Measurements from ENCODE around the gene ZNF789.
A peak's percentile ranks its signal among the peaks of the same experiment; 100 is the strongest.
"Not testable (repeated sequence)": the region's sequence is repeated elsewhere in the genome, so short reads cannot be mapped to it uniquely, and the experiment has no call there.

ZNF789 gene

GRCh38 chr7:99459087-99459486 is 13.6 kb upstream of the ZNF789 start:
- DNase-seq, result peak in 1 of 2 donors; percentile 20

- no peak for DNase-seq
These were observed 12.0 kb upstream of the ZNF789 start for GRCh38 chr7:99460651-99461050.

DNA sequence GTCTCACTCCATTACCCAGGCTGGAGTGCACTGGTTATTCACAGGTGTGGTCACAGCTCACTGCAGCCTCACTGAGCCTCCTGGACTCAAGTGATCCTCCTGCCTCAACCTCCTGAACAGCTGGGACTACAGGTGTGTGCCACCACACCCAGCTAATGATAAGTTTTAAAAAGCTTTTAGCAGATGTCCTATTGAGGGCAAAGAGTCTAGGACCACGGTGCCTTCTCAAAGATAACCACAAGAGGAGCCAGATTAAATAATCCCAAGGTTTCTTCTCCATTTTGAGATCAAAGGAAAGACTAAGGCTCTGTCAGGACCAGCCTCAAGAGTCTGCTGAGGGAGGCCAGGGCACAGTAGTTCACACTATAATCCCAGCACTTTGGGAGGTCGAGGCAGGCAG is 11.5 kb upstream of the ZNF789 start:
- no peak for DNase-seq

DNA sequence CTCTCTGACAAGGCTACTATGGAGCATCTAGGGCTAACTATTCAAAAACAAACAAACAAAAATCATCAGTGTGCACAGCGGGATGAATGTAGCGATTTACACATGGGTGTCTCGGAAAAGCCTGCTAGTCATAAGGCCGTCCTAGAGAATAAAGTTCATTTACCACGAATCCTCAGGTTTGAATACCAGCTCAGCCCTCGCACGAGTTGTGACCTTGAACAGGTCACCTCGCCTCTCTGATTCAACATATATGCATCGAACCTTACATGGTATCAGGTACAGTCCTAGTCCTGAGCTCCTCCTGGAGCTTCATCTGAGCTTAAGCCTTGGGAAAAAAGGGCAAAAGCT is 7.3 kb upstream of the ZNF789 start:
- DNase-seq, result no peak

- DNase-seq, result no peak
These were observed 4.3 kb upstream of the ZNF789 start for GRCh38 chr7:99468336-99468918.

DNA sequence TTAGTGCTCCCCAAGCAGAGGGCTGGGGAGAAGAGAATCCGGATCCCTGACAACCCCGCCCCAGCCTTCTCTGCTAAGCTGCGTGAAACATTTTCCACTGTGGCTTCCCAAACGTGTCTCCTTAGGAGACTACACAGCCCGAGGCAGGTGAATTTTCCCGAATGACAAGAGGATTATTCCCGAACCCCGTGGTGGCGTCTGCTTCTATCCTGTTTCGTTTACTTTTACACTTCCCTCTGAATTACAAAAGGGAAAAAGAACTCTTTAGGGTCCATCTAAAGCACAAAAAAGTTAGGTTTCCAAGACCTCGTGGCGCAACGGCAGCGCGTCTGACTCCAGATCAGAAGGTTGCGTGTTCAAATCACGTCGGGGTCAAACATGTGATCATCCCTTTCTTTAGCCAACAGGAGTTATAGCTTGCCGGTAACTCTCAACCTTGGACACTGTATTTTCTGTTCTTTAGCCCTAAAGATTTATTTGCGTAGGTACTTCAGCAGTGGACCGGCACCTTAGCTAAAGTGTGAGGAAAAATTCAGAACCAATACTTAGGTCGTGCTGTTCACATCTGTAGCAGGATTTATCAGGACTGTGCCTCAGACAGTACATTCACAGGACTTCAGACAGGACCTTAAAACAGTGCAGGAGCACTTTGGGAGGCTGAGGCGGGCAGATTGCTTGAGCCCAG is 3.2 kb upstream of the ZNF789 start:
- no peak for DNase-seq

DNA sequence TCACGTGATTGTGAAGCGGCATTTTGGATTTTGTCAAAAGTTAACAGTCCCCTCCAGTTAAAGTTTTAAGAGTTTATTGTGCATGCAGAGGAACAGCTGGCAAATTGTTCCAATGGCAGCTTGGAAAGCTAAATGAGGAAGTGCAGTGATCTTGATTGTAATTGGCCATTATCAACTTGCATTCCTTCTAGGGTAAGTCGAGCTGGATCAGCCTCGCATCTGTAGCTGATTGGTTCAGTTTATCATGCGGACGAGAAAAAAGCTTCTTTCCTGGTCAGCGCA is 566 bp downstream of the ZNF789 start:
- no peak for DNase-seq

GRCh38 chr7:99476107-99476506 is 3.4 kb downstream of the ZNF789 start:
- no peak for DNase-seq

GRCh38 chr7:99478464-99479440 is 6.1 kb downstream of the ZNF789 start:
- DNase-seq, result no peak

DNA sequence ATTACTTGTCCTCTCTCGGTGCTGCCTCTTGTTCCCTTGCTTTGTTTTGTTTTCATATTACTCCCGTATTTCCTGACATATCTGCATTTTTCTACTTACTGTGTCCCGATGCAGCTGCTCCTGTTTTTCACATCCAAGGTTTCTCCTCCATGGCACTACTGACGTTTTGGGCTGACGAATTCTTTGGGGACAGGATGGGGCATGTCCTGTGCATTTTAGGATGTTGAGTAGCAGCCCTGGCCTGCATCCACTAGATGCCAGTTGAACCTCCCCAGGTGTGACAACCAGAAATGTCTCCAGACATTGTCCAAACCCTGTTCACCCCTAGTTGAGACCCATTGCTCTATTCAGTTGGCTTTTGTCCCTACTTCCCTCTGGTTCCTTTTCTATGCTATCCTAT is 12.4 kb downstream of the ZNF789 start:
- no peak for DNase-seq

- no peak for DNase-seq
These were observed 16.5 kb downstream of the ZNF789 start for GRCh38 chr7:99489235-99489634.

DNA sequence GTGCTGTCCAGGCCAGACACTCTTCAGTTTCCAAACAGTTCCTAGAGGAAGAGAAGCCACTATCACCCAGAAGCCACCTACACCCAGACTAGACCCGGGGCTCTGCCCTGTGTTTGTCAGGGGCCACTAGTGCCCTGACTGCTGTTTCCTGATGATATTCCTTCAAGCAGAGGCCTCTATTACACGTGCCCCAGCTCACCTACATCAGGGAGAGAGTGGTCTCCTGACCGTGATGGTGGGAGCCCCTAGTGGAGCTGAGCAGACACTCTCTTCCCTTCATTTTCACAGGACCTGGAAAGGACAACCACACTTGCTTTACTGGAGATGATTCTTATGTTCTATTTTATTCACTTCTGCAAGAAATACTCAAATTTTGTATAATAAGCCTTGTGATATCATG is 18.2 kb downstream of the ZNF789 start:
- no peak for DNase-seq

- no peak for DNase-seq
These were observed 21.1 kb downstream of the ZNF789 start for GRCh38 chr7:99493823-99494222.

GRCh38 chr7:99497766-99498545 is 25.3 kb downstream of the ZNF789 start:
- no peak for DNase-seq

DNA sequence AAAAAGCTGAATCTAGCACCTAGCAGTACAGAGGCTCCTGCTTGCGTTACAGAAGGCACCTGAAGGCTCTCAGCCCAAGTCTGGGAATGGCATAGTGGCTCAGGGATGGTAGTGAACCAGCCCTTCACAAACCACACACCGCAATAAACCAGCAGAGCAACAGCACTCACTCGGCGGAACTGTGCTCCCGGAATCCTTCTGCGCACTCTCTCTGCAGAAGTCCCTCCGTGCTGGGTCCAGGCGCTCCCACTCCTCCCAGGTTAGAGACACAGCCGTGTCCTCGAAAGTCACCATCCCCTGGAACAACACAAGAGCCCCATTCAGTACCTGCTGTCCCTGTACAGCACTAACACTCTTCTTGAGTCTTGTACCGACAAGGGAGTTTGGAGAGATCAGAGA is 25.9 kb downstream of the ZNF789 start:
- DNase-seq, result no peak

- no peak for DNase-seq
These were observed 26.7 kb downstream of the ZNF789 start for GRCh38 chr7:99499371-99499720.

- DNase-seq, result peak; percentile 84 to 85
These were observed 27.3 kb downstream of the ZNF789 start, which contains the start of gene ZNF394 for GRCh38 chr7:99499721-99500636. Gene ZNF394, minus strand, starts transcription at chr7:99500281. Its CDS starts 188 bp downstream, at chr7:99500093.

- no peak for DNase-seq
These were observed 27.9 kb downstream of the ZNF789 start for GRCh38 chr7:99500637-99501009.

DNA sequence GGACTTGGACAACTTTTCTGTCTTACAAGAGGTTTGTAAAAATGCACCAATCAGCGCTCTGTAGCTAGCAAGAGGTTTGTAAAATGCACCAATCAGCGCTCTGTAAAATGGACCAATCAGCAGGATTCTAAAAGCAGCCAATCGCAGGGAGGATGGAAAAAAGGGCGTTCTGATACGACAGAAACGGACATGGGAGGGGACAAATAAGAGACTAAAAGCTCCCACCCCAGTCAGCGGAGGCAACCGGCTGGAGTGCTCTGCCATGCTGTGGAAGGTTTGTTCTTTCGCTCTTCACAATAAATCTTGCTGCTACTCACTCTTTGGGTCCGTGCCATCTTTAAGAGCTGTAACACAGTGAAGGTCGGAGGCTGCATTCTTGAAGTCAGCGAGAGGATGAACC is 28.5 kb downstream of the ZNF789 start:
- not testable (repeated sequence) for DNase-seq

DNA sequence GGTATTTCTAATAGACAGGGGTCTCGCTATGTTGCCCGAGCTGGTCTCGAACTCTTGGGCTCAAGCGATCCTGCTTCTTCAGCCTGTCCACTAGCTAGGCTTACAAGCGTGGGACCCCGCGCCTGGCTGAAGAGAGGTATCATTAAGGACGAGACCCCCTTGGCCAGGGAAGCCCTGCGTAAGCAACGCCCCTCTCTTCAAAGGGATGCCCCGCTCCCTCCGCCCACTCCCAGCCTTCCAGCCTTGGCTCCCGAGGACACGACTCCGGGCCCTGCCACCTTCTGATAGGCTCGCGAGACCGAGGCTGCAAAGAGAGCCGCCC is 31.6 kb downstream of the ZNF789 start:
- no peak for DNase-seq

DNA sequence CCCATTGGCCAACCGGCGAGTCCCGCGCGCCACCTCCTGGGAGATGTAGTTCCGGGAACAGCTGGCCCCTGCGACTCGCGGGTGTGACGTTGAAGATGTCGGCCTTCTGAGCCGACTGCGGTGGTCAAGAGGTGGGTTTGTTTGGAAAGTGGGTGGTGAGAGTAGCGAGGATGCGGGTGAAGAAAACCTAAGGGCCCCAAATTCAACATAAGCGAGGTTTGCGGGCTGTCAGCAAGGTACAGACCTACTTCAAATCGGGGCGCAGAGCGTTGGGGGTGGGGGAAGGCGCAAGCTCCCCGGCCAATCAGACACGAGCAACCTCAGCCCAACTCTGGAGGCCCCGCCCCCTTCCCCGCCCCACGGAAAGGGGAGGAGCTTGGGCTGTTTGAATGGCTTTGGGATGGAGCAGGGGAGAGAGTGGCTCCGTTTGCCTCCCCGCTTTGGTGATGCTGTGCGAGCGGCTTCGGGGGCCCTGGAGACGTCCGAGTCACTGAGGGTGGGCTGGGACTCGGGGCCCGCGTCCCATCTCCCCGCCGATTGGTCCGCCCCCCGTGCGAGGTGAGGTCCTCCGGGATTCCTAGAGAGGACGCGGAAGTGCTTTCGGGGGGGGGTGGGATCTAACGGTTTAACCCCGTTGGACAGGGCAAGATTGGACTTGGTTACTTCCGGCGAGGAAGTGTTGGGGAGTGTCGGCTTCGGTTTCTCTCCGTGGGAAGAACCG is 32.1 kb downstream of the ZNF789 start, which contains the start of gene ZKSCAN5:
ZKSCAN5 (plus strand) TSS at position 60 of the 721 bp plus-strand sequence. CDS start 1,383 bp downstream, outside the sequence.
- DNase-seq, result peak; percentile 95 to 96

DNA sequence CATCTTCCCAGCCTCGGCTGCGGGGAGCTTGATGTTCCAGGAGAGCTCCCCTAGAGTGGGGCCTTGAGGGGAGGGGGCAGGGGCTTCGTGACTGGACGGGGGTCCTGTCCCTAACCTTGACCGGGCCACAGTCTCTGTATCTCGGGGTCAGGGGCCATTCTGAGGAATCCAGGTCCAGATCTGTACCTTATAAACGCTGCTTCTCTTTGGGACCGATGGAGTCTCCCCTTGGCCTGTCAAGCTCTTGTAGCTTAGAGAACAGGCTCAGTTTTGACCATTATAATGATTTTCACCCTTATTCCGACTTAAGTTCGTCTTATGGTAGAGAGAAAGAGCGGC is 32.6 kb downstream of the ZNF789 start:
- DNase-seq, result no peak

Measured in stimulated activated CD4-positive, alpha-beta T cell treated with anti-CD3 and anti-CD28 coated beads, Interleukin-2, amount 100 ng/mL, for 48 hours (primary cell).